Motor neuron (in vitro differentiated cells): ENCODE results near the gene PRR12. TPM values are rescaled to one million over a fixed set of nuclear protein-coding genes. Genes with fewer than 3 reads are reported as not detected.

Source experiments
- ATAC-seq, 8 experiments: fragments of 200-7000 bp; cut with Tn5 transposase; replicated peaks in 6 of 8; 2 replicates each; pipeline ENCODE4 v1.8.0; 2021; ENCODE audit warnings: mild to moderate bottlenecking in 8 of 8, moderate library complexity in 8 of 8
- H3K27ac ChIP-seq, 2 donors: fragments of 250-450 bp; sonication (Bioruptor Pico); 2 replicates each; pipeline ENCODE4 v1.9.0; 2021; ENCODE audit warnings: antibody characterized with exemption in 2 of 2, mild to moderate bottlenecking in 2 of 2, moderate library complexity in 1 of 2
- H3K4me1 ChIP-seq, 2 donors: fragments of 250-450 bp; sonication (Bioruptor Pico); replicated peaks in 1 of 2; 2 replicates each; pipeline ENCODE4 v1.6.1; 2021; ENCODE audit warnings: antibody characterized with exemption in 2 of 2, mild to moderate bottlenecking in 2 of 2, moderate library complexity in 1 of 2
- H3K4me3 ChIP-seq, 5 donors: fragments of 250-450 bp; sonication (Bioruptor Pico); 2 replicates each; pipeline ENCODE4 v1.9.0; 2021; ENCODE audit warnings: antibody characterized with exemption in 5 of 5, mild to moderate bottlenecking in 5 of 5, moderate library complexity in 4 of 5
- WGBS, 10 experiments: fragments of 450-650 bp; shearing (Covaris generic); methylation state at CpG; one replicate each; pipeline ENCODE4 v1.0.0; 2022; 5-methylcytosine and 5-hydroxymethylcytosine counted together
- in situ Hi-C, 9 experiments: fragments of 400-800 bp; cut with MboI; loops; one replicate each; pipeline ENCODE4 v1.15.0; 2021; ENCODE audit warnings: low sequenced_read_pairs in 9 of 9, low pct_unique_long_range_greater_than_20kb in 2 of 9; ENCODE audit not compliant: unreplicated experiment in 9 of 9
- total RNA-seq, 8 experiments: library from RNA; unstranded; fragments of 300-600 nt; gene quantifications; 2 replicates each; pipeline versions ENCODE4 v1.2.3 to v1.2.4, GENCODE V29; 2022

The PRR12 gene
- total RNA-seq, 8 experiments from 2014 or later = 3.3 to 18.8 (median 7.5) TPM

DNA sequence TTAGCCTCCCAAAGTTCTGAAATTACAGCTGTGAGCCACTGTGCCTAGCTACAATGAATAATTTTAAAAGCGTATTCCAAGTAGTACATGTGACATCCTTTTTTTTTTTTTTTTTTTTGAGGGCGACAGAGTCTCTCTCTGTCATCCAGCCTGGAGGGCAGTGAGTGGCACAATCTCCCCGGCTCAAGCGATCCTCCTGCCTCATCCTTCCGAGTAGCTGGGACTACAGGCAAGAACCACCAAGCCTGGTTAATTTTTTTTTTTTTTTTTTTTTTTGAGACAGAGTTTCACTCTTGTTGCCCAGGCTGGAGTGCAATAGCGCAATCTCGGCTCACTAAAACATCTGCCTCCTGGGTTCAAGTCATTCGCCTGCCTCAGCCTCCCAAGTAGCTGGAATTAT lies 3.8 kb upstream of the PRR12 start:
- no peak for ATAC-seq
- WGBS, 10 experiments = 11 to 100% (median 83%) methylated on average over 1 to 7 of the region's 8 CpGs
- in situ Hi-C loops = no loop called here
- Histone ChIP-seq H3K4me3 (no peak overlapping the region), H3K27ac (no peak overlapping the region), H3K4me1 (peaks cover 18% of the 10 kb centered on the region in 2 donors)

- peaks cover 18% of the 10 kb centered on the region in 2 donors for H3K4me1 ChIP-seq
- no peak overlapping the region for H3K4me3 ChIP-seq
- 57 to 96% (median 66%) methylated on average over 4 to 8 of the region's 18 CpGs; no CpG with 5 or more reads in 5 of the 10 experiments for WGBS, 10 experiments
- ATAC-seq = no peak
- in situ Hi-C loops = no loop called here
- no peak overlapping the region for H3K27ac ChIP-seq
These were observed 2.4 kb upstream of the PRR12 start for GRCh38 chr19:49588365-49589122.

GRCh38 chr19:49589502-49589905 lies 1.5 kb upstream of the PRR12 start:
- in situ Hi-C loops = no loop called here
- ATAC-seq = no peak
- WGBS, 10 experiments = 71% methylated on average over 2 of the region's 5 CpGs; no CpG with 5 or more reads in 9 of the 10 experiments
- Histone ChIP-seq H3K4me3 (peak overlapping the region in 3 of 5 donors; percentile 65 to 98 (median 97)), H3K27ac (peak overlapping the region; percentile 97 to 99), H3K4me1 (peaks cover 22 to 23% of the 10 kb centered on the region in 2 donors)

DNA sequence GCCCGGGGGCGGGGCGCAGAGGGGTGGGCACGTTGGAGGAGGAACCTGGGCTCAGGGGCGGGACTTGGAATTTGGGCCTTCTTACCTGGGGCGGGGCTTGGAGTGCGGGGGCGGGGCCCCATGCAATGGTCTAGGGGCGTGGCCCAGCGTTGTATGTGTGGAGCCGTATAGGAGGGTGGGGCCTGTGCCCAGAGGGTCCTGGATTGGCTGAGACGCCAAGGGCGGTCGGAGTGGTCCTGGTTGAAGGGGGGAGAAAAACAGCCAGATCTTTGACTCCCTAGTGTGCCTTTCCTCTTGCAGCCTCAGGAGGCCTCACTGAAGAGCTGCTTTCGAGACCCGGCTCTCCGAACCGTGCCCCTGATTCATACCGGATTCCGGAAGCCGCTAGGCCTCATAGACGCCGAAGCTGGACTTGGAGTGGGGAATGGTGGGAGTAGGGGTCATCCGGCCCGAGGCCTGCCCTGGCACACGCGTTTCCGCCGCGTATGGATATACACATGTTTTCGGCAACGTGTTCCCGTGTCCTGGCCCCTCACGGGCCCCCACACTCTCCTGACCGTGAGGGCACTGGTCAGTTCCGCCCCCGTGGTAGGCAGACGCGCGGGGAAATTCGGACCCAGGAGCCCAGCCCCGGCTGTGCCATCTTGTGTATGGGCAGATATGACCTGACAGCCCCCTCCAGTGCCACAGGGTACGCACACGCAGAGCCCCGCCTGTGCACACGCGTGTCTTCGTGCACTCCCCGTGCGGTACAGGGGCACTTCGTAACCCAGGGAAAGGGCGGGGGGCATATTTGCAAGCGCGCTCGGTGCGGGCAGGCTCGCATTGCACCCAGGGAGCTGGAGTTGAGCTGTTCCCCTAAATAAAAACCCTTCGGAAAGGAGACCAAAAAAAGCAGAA lies 661 bp upstream of the PRR12 start:
- WGBS, 10 experiments = 0 to 1% (median 0%) methylated on average over 2 to 24 of the region's 58 CpGs; no CpG with 5 or more reads in 5 of the 10 experiments
- in situ Hi-C loops = no loop called here
- Histone ChIP-seq H3K4me1 (peaks cover 14 to 15% of the 10 kb centered on the region in 2 donors), H3K4me3 (peak overlapping the region; percentile 65 to 98 (median 97)), H3K27ac (peak overlapping the region; percentile 97 to 99)
- peak; percentile 57 to 78 (median 69) for ATAC-seq

GRCh38 chr19:49591731-49592485 lies 926 bp downstream of the PRR12 start:
- in situ Hi-C loops = no loop called here
- ATAC-seq = peak in 3 of 8 experiments; percentile 9 to 20 (median 15)
- peak overlapping the region; percentile 65 to 98 (median 97) for H3K4me3 ChIP-seq
- 0% methylated on average over 1 to 5 of the region's 51 CpGs; no CpG with 5 or more reads in 7 of the 10 experiments for WGBS, 10 experiments
- H3K27ac ChIP-seq = peak overlapping the region; percentile 97 to 99
- H3K4me1 ChIP-seq = peaks cover 6 to 7% of the 10 kb centered on the region in 2 donors

DNA sequence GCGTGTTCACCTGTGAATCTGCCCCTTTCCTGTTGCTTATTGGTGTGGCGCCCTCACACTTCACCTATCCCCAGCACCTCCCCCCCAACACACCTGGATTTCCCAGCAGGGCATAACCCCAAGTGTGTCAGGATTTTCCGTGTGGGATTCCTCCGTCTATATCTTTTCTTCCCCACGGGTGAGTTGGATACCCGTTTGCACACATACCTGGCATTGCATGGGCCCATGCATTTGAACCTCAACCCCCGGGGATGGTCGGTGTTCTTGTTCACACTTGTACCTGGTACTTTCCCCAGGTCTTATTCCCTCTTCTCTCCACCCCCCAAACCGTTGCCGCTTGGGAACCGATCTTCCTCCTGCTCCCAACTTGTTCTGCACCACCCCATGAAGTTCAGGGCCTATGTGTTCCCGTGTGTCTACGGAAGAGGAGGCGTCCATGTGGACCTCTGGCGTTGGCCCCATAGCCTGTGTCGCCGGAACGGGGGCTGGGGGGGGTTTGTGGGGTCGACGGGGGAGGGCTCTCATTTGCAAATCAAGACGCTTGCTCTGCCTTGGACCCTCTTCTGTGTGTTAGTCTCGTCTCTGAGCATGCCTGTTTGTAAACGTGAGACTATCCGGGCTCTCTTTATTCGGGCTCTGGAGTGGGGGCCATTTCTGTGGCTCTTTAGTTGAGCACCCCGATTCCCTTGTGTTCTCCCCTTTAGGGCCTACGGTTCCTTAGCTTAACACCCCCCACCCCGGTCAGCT lies 1.7 kb downstream of the PRR12 start:
- H3K4me3 ChIP-seq = peak overlapping the region; percentile 65 to 98 (median 97)
- ATAC-seq = no peak
- in situ Hi-C loops = no loop called here
- H3K27ac ChIP-seq = peak overlapping the region; percentile 25 to 30
- WGBS, 10 experiments = 0 to 10% (median 0%) methylated on average over 2 to 5 of the region's 28 CpGs; no CpG with 5 or more reads in 4 of the 10 experiments
- peaks cover 6 to 7% of the 10 kb centered on the region in 2 donors for H3K4me1 ChIP-seq

DNA sequence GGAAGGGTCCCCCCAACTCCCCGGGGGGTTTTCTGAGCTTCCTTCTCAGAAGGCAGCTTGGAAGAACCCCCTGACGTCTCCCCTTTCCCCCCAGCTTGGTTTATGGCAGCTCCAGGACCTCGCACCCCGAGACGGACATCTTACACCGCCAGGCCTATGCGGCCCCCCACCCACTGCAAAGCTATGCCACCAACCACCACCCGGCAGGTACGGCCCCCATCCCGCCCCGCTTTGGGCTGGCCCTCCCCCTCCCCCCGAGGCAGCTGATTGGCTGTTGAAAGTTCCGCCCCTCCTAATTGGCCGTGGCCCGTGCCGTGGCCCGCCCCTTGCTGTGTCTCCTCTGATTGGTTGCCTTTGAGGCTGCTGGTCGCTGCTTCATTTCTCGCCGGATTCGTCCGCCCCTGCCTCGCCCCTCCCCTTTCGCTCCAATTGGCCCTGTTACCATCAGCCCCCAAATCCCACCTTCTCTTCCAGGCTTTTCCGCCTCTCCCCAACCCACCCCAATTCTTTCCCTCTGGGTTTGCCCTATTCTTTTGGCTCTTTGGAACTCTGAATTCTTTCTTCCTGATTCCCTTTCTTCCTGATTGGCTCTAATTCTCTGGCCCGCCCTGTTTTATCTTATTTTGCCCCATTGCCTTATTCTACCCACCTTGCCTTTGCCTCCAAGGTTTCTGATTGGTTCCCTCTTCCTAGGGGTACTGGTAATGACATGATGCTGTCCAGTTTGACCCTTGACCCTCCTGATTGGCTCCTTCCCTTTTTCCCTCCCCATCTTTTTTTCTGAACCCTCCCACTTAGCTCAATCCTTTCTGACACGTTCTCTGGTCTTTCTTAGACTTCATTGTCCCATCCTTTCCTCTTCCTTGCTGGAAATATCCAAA lies 2.5 kb downstream of the PRR12 start:
- in situ Hi-C loops = no loop called here
- H3K27ac ChIP-seq = peak overlapping the region; percentile 25 to 50
- 28 to 75% (median 61%) methylated on average over 1 to 3 of the region's 27 CpGs; no CpG with 5 or more reads in 2 of the 10 experiments for WGBS, 10 experiments
- peak; percentile 48 to 67 (median 62) for ATAC-seq
- peaks cover 6 to 7% of the 10 kb centered on the region in 2 donors for H3K4me1 ChIP-seq
- peak overlapping the region; percentile 65 to 98 (median 97) for H3K4me3 ChIP-seq

- peak overlapping the region in 1 of 2 donors; percentile 50 for H3K27ac ChIP-seq
- no peak overlapping the region for H3K4me3 ChIP-seq
- in situ Hi-C loops = no loop called here
- 80 to 100% (median 98%) methylated on average over 1 to 13 of the region's 35 CpGs; no CpG with 5 or more reads in 2 of the 10 experiments for whole genome bisulfite sequencing, 10 experiments
- H3K4me1 ChIP-seq = peaks cover 6 to 7% of the 10 kb centered on the region in 2 donors
- ATAC-seq = no peak
These were observed 3.4 kb downstream of the PRR12 start for GRCh38 chr19:49594157-49594992.

GRCh38 chr19:49594993-49595818 lies 4.2 kb downstream of the PRR12 start:
- ATAC-seq = no peak
- H3K27ac ChIP-seq = no peak overlapping the region
- H3K4me1 ChIP-seq = peaks cover 5 to 6% of the 10 kb centered on the region in 2 donors
- in situ Hi-C loops = no loop called here
- WGBS, 10 experiments = no CpG with 5 or more reads among the region's 35 CpGs
- H3K4me3 ChIP-seq = no peak overlapping the region

GRCh38 chr19:49595819-49596404 lies 4.9 kb downstream of the PRR12 start:
- Histone ChIP-seq H3K27ac (no peak overlapping the region), H3K4me3 (no peak overlapping the region), H3K4me1 (peaks cover 5 to 6% of the 10 kb centered on the region in 2 donors)
- in situ Hi-C loops = no loop called here
- 96% methylated on average over 4 of the region's 32 CpGs; no CpG with 5 or more reads in 9 of the 10 experiments for WGBS, 10 experiments
- no peak for ATAC-seq
